Neural progenitor cell (in vitro differentiated cells): ENCODE results near the gene KCNC4.

Experiments used
- EZH2 ChIP-seq: fragments of 200-600 bp; sonication (generic); IDR thresholded peaks from 2 replicates; pipeline ENCODE4 v1.6.1; 2017; ENCODE audit warnings: antibody characterized with exemption, mild to moderate bottlenecking, moderate library complexity
- EZH2phosphoT487 ChIP-seq: fragments of 200-600 bp; sonication (generic); IDR thresholded peaks from 2 replicates; pipeline ENCODE4 v1.6.1; 2017; ENCODE audit warnings: antibody characterized with exemption
- TF ChIP-seq, protein P1 (sequence below): fragments of 200-600 bp; sonication (generic); IDR thresholded peaks from 2 replicates; pipeline ENCODE4 v1.5.1; 2017; ENCODE audit warnings: antibody characterized with exemption, mild to moderate bottlenecking

DNA sequence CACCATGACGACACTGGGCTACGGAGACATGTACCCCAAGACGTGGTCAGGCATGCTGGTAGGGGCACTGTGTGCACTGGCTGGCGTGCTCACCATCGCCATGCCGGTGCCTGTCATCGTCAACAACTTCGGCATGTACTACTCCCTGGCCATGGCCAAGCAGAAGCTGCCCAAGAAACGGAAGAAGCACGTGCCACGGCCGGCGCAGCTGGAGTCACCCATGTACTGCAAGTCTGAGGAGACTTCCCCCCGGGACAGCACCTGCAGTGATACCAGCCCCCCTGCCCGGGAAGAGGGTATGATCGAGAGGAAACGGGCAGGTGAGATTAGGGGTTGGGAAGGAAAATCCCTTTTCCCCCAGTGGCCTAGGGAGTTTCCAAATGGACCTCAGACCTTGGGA is 13.5 kb downstream of the KCNC4 start:
- no peak for TF ChIP-seq EZH2
- TF ChIP-seq, protein P1, sequence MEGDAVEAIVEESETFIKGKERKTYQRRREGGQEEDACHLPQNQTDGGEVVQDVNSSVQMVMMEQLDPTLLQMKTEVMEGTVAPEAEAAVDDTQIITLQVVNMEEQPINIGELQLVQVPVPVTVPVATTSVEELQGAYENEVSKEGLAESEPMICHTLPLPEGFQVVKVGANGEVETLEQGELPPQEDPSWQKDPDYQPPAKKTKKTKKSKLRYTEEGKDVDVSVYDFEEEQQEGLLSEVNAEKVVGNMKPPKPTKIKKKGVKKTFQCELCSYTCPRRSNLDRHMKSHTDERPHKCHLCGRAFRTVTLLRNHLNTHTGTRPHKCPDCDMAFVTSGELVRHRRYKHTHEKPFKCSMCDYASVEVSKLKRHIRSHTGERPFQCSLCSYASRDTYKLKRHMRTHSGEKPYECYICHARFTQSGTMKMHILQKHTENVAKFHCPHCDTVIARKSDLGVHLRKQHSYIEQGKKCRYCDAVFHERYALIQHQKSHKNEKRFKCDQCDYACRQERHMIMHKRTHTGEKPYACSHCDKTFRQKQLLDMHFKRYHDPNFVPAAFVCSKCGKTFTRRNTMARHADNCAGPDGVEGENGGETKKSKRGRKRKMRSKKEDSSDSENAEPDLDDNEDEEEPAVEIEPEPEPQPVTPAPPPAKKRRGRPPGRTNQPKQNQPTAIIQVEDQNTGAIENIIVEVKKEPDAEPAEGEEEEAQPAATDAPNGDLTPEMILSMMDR: no peak
- no peak for TF ChIP-seq EZH2phosphoT487
